Activated CD8-positive, alpha-beta T cell treated with anti-CD3 and anti-CD28 coated beads, Interleukin-2, amount 10 ng/mL, durations not matched to agents 7 days and 5 days (primary cell): ENCODE data around the gene STAM. TPM values are rescaled to one million over a fixed set of nuclear protein-coding genes. Genes with fewer than 3 reads are reported as not detected.
A peak's percentile ranks its signal among the peaks of the same experiment; 100 is the strongest.

Source experiments
- ATAC-seq: fragments of 150-1000 bp; cut with Tn5 transposase; one replicate; pipeline ENCODE4 v1.10.0; 2021; ENCODE audit warnings: moderate library complexity
- CTCF ChIA-PET: fragments of 350-600 bp; sonication (Branson Sonifier 250); formaldehyde crosslinking; loops from one replicate; lab custom pipeline; 2021; ENCODE audit warnings: antibody characterized with exemption; lab: Charles Lee
- POLR2A ChIA-PET: fragments of 350-600 bp; sonication (Branson Sonifier 250); formaldehyde crosslinking; loops from one replicate; lab custom pipeline; 2021; ENCODE audit warnings: antibody characterized with exemption; lab: Charles Lee
- DNase-seq: peaks from one replicate; pipeline ENCODE4 v3.0.0-alpha.2; 2020
- H3K27ac Mint-ChIP-seq: one replicate; pipeline ENCODE4 v1.8.0; 2021; ENCODE audit warnings: mild to moderate bottlenecking, mixed read lengths
- H3K27me3 Mint-ChIP-seq: one replicate; pipeline ENCODE4 v1.8.0; 2021; ENCODE audit warnings: low read depth, mixed read lengths
- H3K36me3 Mint-ChIP-seq: one replicate; pipeline ENCODE4 v1.8.0; 2021; ENCODE audit warnings: low read depth, mixed read lengths
- H3K4me1 Mint-ChIP-seq: one replicate; pipeline ENCODE4 v1.8.0; 2021; ENCODE audit warnings: low read depth, mixed read lengths
- H3K4me3 Mint-ChIP-seq: one replicate; pipeline ENCODE4 v1.8.0; 2021; ENCODE audit warnings: mild to moderate bottlenecking, mixed read lengths
- H3K9me3 Mint-ChIP-seq: one replicate; pipeline ENCODE4 v1.8.0; 2022; ENCODE audit warnings: mixed read lengths; ENCODE audit not compliant: insufficient read depth
- total RNA-seq, 2 experiments: library from RNA; stranded (reverse); gene quantifications; one replicate each; pipeline ENCODE4 v1.2.3, GENCODE V29; 2021

Gene STAM
- total RNA-seq, 2 experiments from 2014 or later: 20.8 to 21.9 TPM

DNA sequence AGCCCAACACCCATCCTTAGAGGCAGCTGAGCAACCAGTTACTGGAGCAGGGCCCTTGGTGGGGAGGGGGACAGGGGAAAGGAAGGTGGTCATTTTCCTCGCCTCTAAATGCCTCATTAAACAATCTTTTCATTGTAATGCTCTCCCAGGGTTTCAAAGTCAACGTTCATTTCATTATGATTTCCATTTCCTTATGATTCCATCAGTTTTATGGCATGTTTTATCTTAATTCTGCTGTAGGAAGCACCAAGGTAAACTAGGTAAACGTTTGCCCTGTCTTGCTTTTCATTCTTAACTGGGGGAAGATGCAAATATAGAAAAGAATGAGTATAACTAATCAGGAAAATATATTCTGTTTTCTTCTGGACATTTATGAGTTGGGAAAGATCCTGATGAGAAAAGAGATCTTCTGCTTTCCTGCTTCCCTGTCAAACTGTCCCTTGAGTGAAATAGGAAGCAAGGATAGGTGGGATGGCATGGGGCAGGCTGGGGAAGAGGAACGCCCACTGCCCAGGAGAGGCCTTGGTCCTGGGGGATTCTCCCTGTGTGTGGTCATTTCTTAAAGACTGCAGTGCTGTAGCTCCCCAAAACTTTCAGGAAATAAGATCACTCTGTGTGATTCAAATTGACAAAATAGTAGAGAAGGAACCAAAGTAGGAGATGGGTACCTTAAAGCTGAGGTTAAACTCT lies 87.5 kb downstream of the STAM start:
- H3K27ac Mint-ChIP-seq: no peak overlapping the region
- no peaks in the 10 kb centered on the region for H3K9me3 Mint-ChIP-seq
- ChIA-PET CTCF (no interaction called here), POLR2A (no interaction called here)
- H3K36me3 Mint-ChIP-seq: no peaks in the 10 kb centered on the region
- no peaks in the 10 kb centered on the region for H3K27me3 Mint-ChIP-seq
- ATAC-seq (no peak), DNase-seq (no peak)
- no peak overlapping the region for H3K4me3 Mint-ChIP-seq
- no peaks in the 10 kb centered on the region for H3K4me1 Mint-ChIP-seq

DNA sequence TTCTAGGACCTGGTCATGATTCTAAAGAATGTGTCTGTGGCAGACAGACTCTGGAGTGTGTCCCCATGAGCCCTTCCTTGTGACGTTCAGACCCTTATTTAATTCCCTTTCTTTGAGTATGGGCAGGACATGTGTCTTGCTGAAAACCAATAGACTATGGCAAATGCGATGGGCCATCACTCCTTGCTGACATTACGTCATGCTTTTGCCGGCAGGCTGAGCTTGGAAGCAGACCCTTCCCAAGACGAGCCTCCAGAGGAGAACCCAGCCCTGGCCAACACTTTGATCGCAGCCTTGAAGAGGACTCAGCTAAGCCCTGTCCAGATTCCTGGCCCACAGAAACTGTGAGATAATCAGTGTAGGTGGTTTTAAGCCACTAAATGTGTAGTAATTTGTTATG lies 89.7 kb downstream of the STAM start:
- Mint-ChIP-seq H3K4me3 (no peak overlapping the region), H3K27me3 (no peaks in the 10 kb centered on the region), H3K9me3 (no peaks in the 10 kb centered on the region), H3K4me1 (no peaks in the 10 kb centered on the region), H3K27ac (no peak overlapping the region), H3K36me3 (no peaks in the 10 kb centered on the region)
- DNase-seq: no peak
- POLR2A ChIA-PET: no interaction called here
- CTCF ChIA-PET: no interaction called here
- no peak for ATAC-seq

DNA sequence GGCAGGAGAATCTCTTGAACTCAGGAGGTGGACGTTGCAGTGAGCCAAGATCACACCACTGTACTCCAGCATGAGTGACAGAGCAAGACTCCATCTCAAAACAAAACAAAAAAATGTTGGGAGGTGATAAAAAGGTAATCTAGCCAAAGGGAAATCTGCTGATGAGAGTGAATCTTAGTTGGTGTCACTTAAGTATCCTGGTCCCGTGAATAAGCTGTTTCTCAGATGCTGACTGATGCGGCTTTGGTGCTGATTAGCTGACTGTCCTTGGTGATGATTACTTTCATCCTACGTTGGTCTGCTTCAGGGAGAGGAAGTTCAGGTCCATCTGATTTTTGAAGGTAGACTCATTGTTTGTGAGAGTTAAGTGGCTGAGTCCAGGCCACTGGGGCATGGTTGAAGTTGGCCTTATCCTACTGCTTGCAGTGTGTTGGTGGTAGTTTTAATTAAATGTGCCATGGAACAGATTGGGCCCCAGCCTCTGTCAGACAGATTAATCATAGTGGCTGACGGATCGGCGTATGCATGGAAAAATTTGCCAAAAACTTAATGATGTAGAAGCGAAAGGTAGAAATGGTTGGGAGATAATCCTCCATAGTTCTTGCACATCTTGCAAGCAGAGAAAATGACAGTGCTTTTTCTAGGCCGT lies 90.6 kb downstream of the STAM start:
- no peak for ATAC-seq
- Mint-ChIP-seq H3K9me3 (no peaks in the 10 kb centered on the region), H3K36me3 (no peaks in the 10 kb centered on the region), H3K27ac (no peak overlapping the region), H3K4me1 (no peaks in the 10 kb centered on the region), H3K27me3 (no peaks in the 10 kb centered on the region), H3K4me3 (no peak overlapping the region)
- POLR2A ChIA-PET: interaction anchor here (1.0 kb wide), 1 partner anchor 90 kb away, joined by 4 read pairs; no protein-coding TSS in a partner anchor
- CTCF ChIA-PET: interaction anchor here (1.1 kb wide), 1 partner anchor 9 kb away, joined by 4 read pairs; no protein-coding TSS in a partner anchor
- DNase-seq: no peak

DNA sequence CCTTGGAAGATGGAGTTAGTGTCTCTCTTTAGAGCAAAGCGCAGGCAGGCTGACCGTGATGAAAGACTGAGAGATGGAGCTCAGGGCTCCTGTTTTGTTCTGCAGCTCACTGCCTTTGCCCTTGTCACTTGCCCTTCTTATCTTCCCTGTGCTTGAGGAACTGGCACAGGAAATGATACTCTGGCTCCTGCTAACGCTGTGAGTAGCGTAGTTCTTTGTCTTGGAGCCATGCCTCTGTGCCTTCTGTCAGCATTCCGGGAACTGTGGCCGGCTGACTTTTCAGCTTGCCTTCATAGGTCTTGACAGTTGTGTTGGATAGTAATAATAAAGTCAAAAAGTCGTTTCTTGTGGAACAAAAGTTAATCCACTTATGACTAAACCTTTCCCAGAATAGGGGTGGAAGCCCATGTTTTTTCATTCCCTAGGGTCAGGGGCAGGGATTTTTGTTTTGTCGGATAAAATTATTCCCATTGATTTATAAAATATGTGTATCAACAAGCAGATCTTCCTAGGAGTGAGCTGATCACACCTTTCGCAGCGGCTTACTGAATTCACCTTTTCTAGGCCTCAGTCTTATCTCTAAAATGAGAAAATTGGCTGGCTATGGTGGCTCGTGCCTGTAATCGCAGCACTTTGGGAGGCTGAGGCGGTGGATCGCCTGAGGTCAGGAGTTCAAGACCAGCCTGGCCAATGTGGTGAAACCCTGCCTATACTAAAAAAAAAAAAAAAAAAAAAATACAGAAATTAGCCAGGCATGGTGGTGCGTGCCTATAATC lies 91.4 kb downstream of the STAM start:
- CTCF ChIA-PET: interaction anchor here (0.9 to 1.1 kb wide), 2 partner anchors 8 to 114 kb away, joined by 3 to 4 read pairs; no protein-coding TSS in a partner anchor
- POLR2A ChIA-PET: interaction anchor here (1.0 kb wide), 1 partner anchor 90 kb away, joined by 4 read pairs; no protein-coding TSS in a partner anchor

DNA sequence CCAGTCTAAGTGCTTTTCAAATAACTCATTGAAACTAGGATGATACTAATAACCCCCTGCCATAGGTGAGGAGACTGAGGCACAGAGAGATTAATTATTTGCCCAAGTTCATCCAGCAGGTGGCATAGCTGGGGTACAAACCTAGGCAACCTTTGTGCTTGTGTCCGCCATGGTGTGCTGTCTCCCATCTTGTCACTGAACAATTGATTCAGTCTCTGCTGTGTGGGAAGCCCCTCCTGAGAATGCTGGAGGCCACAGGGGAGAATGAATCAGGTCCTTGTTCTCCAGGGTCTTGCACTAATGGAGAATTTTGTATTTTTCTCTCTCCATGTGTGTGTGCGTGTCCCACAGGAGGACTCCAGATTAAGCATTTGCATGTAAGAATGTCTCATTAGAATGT lies 92.3 kb downstream of the STAM start:
- Mint-ChIP-seq H3K27me3 (no peaks in the 10 kb centered on the region), H3K9me3 (no peaks in the 10 kb centered on the region), H3K27ac (no peak overlapping the region), H3K4me3 (no peak overlapping the region), H3K36me3 (no peaks in the 10 kb centered on the region), H3K4me1 (no peaks in the 10 kb centered on the region)
- ChIA-PET CTCF (interaction anchor here (0.6 to 2.6 kb wide), 5 partner anchors 9 to 128 kb away, joined by 3 to 11 read pairs (median 3); partner anchors contain the start of gene STAM), POLR2A (interaction anchor here (0.8 kb wide), 1 partner anchor 92 kb away, joined by 3 read pairs; no protein-coding TSS in a partner anchor)
- no peak for ATAC-seq
- no peak for DNase-seq

More for the DNA sequence above, 91.4 kb downstream of the STAM start:
- Mint-ChIP-seq H3K27me3 (no peaks in the 10 kb centered on the region), H3K36me3 (no peaks in the 10 kb centered on the region), H3K9me3 (no peaks in the 10 kb centered on the region), H3K27ac (no peak overlapping the region), H3K4me1 (no peaks in the 10 kb centered on the region), H3K4me3 (no peak overlapping the region)
- no peak for ATAC-seq
- no peak for DNase-seq

DNA sequence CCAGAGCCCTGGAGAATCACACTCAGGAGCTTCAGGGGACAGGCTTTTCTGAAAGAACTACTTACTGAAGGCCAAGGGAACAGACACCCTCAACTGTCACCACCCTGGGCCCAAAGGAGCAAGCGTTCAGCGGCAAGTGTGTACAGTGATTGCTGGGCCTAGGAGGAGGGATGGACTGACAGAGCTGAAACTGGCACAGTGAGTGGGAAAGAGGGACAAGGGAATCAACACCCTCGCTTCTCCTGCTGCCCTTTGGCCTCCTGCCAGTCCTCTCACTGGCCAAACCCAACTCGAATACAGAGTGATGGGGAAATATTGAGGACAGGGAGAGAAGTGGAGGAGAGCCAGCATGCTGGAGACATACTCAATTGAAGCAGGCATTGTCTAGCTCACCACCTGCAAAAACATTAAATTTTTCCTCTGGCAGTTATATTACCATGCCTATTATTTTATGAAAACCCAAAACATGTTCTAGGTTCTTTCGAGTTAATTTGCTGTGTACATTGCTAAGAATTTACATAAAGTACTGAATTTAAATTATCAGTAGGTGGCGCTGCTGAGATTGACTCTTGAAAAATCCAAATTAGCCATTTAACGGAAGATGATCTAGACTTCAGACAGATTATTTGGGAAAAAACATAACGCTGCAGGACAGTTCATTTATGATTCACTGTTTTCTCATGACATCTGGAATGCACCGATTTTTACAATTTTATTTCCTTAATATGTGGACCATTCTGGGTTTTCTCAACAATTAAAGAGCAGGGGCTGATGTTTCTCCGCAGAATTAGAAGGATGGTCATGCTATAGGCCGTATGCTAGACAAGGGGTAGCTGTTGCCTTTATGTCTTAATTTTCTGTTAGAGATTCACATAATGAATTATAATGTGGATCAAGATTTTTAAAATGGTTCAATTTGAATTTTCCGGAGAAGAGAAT lies 93.3 kb downstream of the STAM start:
- POLR2A ChIA-PET: interaction anchor here (0.8 kb wide), 1 partner anchor 93 kb away, joined by 3 read pairs; no protein-coding TSS in a partner anchor
- DNase-seq (no peak), ATAC-seq (no peak)
- Mint-ChIP-seq H3K4me3 (no peak overlapping the region), H3K27me3 (no peaks in the 10 kb centered on the region), H3K36me3 (no peaks in the 10 kb centered on the region), H3K4me1 (no peaks in the 10 kb centered on the region), H3K27ac (no peak overlapping the region), H3K9me3 (no peaks in the 10 kb centered on the region)
- CTCF ChIA-PET: interaction anchor here (0.6 to 2.6 kb wide), 8 partner anchors 8 to 328 kb away, joined by 3 to 11 read pairs (median 3); partner anchors contain the start of gene STAM

DNA sequence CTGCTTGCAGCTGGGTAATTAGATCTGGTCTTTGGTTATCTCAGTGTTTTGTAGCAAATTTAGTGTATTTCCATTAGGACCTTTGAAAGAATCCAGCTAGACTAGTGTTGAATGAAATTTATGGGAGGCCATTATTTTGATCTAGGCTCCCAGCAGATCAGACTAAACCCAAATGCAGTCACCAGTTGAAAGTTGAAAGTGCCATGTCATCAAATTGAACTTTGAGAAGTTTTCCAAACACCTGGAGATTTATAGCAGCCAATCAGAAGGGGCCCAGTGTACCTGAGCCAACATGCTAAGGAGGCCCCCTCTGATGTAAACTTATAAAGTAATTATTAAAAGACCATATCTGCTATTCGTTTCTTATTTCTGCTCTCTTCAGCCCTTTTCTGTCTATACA lies 96.7 kb downstream of the STAM start:
- CTCF ChIA-PET: no interaction called here

DNA sequence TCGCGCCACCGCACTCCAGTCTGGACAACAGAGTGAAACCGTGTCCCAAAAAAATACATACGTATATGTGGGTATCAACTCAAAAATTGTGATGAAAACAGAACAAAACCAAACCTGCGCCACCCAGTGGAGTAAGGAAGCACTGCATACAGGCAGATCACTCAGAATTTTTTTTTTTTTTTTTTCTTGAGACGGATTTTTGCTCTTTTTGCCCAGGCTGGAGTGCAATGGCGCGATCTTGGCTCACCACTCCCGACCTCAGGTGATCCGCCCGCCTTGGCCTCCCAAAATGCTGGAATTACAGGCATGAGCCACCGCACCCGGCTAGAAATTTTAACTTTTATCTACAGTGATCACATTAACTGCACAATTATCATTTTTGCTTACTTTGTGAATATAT lies 99.0 kb downstream of the STAM start:
- Mint-ChIP-seq H3K9me3 (no peaks in the 10 kb centered on the region), H3K4me1 (peaks cover 14% of the 10 kb centered on the region), H3K4me3 (no peak overlapping the region), H3K27me3 (no peaks in the 10 kb centered on the region), H3K27ac (no peak overlapping the region), H3K36me3 (no peaks in the 10 kb centered on the region)
- CTCF ChIA-PET: interaction anchor here (0.7 to 1.5 kb wide), 8 partner anchors 37 to 137 kb away, joined by 3 to 7 read pairs (median 3); no protein-coding TSS in a partner anchor
- ATAC-seq (peak; percentile 44), DNase-seq (peak; percentile 77)
- POLR2A ChIA-PET: no interaction called here

More for the DNA sequence above, 96.7 kb downstream of the STAM start:
- Mint-ChIP-seq H3K27me3 (no peaks in the 10 kb centered on the region), H3K9me3 (no peaks in the 10 kb centered on the region), H3K27ac (no peak overlapping the region), H3K36me3 (no peaks in the 10 kb centered on the region), H3K4me1 (peaks cover 14% of the 10 kb centered on the region), H3K4me3 (no peak overlapping the region)
- POLR2A ChIA-PET: no interaction called here
- no peak for ATAC-seq
- DNase-seq: no peak

DNA sequence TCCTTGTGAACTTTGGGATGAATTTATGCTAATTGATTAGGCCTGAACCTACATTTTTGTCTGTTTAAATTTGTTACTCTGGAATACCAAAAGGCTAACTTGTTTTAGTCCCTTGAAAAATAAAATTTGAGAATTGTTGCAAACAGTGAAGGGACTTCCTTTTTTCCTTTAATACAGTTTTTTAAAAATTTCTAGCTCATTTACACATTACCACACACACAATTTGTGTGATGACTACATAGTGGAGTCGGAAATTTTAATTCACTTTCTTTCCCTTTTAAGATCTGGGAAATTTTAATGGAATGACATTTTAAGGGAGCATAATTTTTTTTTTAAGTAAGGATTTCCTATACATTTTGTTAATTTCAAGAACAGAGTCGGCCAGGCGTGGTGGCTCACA lies 99.5 kb downstream of the STAM start:
- ATAC-seq (no peak), DNase-seq (no peak)
- Mint-ChIP-seq H3K9me3 (no peaks in the 10 kb centered on the region), H3K36me3 (no peaks in the 10 kb centered on the region), H3K27me3 (no peaks in the 10 kb centered on the region), H3K27ac (no peak overlapping the region), H3K4me3 (no peak overlapping the region), H3K4me1 (peaks cover 14% of the 10 kb centered on the region)
- ChIA-PET CTCF (interaction anchor here (0.6 to 3.0 kb wide), 8 partner anchors 8 to 143 kb away, joined by 3 to 12 read pairs (median 4); partner anchors contain the start of gene STAM), POLR2A (no interaction called here)

DNA sequence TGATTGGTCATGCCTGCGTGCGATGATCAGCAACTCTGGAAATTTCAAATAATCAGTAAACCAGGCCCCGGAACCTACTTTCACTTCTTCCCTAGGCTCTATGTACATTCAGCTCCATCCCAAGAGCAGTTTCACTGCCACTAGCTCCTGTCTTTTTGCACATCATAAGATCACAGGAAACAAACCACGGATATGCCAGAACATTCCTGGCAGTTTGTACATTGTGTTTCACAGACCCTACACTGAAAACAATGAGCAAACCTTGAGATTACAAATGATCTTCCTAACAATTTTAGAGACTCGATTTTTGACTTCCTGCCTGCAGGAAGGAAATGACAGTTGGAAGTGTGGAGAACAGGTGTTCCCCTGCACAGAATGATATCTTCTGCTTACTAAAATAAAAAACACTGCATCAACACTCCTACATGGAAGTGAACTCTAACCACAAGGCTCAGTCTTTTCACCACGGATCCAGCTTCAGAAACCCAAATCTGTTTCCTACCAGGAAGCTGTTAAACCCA lies 100.5 kb downstream of the STAM start:
- ChIA-PET CTCF (interaction anchor here (1.0 to 3.0 kb wide), 5 partner anchors 13 to 138 kb away, joined by 3 to 12 read pairs (median 8); partner anchors contain the start of gene STAM), POLR2A (no interaction called here)
- DNase-seq (no peak), ATAC-seq (no peak)
- no peaks in the 10 kb centered on the region for H3K9me3 Mint-ChIP-seq
- H3K4me3 Mint-ChIP-seq: no peak overlapping the region
- no peaks in the 10 kb centered on the region for H3K27me3 Mint-ChIP-seq
- H3K27ac Mint-ChIP-seq: peak overlapping the region; percentile 2
- H3K36me3 Mint-ChIP-seq: no peaks in the 10 kb centered on the region
- peaks cover 14% of the 10 kb centered on the region for H3K4me1 Mint-ChIP-seq
